NCI-H345 treated with DMSO at 0.1 percent for 48 hours (cell line): ENCODE results near the gene SMG7.
A peak's percentile ranks its signal among the peaks of the same experiment; 100 is the strongest.

ENCODE experiments used
- DNase-seq: peaks from one replicate; lab custom pipeline; 2025; ENCODE audit not compliant: unreplicated experiment; lab: John Stamatoyannopoulos, UW

SMG7 gene

GRCh38 chr1:183470147-183470960 is 1.9 kb upstream of the SMG7 start:
- DNase-seq: peak; percentile 72

- peak; percentile 75 for DNase-seq
These were observed 1.1 kb upstream of the SMG7 start for GRCh38 chr1:183470961-183471742.

DNA sequence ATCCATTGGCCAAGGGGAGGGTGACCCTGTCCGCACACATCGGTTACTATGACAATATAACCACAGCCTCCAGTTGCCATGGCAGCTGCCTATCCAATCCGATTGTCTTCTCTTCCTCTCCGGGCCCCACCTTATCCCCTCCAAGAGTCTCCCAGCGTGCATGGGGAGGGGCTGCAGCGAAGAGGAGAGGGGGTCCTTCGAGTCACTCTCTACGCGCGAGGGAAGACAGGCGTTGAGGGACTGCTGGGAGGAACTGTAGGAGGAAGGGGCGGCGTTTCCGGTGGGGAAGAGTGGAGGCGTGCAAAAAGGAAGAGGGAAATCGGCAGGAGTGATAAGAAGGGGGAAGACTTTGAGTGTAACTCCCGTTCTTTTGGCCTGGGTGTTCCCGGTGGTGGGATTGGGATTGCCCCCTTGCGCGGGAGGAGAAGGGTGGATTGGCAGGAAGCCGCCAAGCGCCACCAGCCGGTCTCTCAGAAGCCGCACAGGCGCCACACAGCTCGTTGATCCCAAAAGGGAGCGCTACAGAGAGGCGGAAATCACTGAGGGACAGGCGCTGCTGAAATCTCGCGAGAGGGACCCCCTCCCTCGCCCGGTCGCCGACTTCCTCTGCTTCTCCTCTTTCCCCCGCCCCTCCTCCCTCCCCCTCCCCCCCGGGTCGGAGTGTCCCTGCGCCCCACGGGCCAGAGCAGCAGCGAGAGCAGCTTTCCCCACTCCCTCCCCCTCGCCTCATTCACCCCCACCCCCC is 384 bp upstream of the SMG7 start:
- DNase-seq: peak; percentile 92

- no peak for DNase-seq
These were observed 878 bp downstream of the SMG7 start for GRCh38 chr1:183473217-183473536.

DNA sequence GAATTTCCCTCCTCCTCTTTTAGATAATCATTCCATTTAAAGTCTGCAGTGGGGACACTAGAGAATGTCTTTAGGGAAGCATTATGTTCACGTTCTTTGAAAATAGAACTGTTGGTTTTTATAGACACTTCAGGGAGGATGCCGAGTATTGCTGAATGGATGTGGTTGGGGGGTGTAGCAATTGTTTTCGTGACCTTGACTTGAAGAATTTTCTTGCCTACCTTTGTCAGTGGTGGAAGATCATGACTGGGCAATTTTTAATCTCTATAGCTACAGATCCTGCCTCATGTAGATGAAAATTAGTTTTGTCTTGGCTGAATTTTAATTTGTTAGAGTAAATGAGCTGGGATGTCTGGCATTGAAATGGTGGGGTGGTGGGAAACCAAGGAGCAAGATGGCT is 3.8 kb downstream of the SMG7 start:
- no peak for DNase-seq

GRCh38 chr1:183477986-183478781 is 5.9 kb downstream of the SMG7 start:
- DNase-seq: no peak

DNA sequence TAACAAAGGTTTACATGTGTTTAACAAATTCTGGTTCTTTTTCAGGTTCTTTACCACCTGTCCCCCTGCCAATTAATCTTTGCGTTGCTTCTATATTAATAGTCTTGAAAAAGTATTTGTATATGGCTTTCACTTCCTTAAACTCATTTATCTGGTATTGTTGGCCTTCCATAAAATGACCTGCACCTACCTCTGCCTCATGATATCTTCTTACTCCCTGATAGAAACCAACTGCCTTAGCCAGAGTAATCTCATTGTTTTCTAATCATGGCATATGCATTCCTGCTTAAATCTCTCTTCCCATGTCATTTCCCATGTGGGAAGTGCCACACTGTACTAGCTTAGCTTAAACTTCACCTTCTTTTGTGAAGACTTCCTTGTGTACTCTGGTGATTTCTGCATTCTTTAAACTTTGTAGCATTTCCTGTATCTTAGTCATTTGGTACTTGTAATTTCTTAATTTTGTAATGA is 8.7 kb downstream of the SMG7 start:
- DNase-seq: no peak

DNA sequence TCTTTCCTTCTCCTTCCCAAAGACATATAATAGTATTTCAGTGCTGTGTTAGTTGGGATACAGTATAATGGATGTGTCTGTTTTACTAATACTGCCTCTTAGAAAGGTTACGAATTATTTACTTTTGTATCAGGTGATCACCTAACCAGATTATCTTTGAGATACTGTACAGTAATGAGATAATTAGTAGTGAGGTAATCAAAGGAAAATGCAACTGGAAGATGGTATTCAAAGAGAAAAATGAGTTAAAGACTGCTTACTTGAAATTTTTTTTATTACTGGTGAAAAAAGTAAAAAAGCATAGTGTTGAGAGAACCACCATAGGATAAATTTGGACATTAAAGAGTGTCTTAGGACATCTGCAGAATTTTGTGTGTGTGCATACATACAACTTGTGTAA is 10.9 kb downstream of the SMG7 start:
- no peak for DNase-seq

DNA sequence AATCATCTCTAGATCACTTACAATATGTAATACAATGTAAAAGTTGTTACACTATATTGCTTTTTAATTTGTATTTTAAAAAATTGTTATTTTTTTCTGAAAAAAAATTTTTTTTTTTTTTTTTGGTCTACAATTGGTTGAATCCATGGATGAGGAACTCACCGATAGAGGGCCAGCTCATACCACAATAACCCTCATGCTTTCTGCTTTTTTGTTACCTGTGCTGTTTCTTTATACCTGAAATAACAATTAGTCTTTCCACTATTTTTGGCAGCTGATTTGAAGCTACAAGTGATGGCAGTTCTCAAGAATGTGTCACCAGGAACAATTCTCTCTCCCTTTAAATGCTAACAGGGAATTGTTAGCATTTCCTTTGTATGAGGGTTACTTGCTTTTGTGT is 12.0 kb downstream of the SMG7 start:
- DNase-seq: no peak

GRCh38 chr1:183484851-183485250 is 12.6 kb downstream of the SMG7 start:
- DNase-seq: no peak

DNA sequence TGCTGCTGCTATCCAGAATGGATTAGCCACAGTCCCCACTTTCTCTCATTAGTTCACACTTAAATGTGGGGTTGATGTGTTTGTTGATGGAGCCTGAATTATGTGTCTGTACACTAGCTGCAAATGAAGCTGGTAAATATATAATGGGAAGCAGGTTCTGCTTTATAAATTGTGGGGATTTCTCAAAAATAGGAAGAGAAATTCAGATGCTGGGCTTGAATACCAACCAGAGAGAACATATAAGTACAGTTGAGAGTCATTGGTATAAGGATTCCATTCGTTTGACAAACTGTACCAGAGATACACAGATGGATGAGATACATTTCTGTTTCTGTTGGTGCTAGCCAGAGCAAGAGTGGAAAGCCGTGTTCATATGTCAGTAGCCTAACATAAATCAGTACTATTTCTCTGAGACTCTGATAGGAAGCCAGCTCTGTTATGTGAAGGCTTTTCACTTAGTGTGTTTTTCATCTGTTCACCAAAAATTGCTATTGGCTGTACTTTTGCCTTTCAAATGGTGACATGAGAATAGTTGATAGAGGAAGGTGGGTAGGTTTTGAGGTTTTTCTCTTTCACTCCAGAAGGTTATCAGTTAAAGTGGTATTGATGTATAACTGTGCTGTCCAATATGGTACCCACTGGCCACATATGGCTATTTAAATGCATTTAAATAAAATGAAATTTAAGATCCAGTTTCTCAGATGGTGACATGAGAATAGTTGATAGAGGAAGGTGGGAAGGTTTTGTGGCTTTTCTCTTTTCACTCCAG is 15.6 kb downstream of the SMG7 start:
- DNase-seq: no peak

DNA sequence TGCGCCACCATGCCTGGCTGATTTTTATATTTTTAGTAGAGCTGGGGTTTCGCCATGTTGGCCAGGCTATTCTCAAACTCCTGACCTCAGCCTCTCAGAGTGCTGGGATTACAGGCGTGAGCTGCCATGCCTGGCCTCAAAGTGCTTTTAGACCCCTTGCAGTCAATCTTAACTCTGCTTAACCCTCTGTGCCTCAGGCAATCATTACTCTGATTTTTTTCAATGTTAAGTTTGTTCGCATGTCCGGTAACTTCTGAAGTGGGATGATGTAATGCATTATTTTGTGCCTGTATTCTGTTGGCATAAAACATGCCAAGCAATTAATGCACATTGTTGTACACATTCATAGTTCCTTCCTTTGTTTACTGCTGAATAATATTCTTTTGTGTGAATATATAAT is 18.6 kb downstream of the SMG7 start:
- DNase-seq: no peak

DNA sequence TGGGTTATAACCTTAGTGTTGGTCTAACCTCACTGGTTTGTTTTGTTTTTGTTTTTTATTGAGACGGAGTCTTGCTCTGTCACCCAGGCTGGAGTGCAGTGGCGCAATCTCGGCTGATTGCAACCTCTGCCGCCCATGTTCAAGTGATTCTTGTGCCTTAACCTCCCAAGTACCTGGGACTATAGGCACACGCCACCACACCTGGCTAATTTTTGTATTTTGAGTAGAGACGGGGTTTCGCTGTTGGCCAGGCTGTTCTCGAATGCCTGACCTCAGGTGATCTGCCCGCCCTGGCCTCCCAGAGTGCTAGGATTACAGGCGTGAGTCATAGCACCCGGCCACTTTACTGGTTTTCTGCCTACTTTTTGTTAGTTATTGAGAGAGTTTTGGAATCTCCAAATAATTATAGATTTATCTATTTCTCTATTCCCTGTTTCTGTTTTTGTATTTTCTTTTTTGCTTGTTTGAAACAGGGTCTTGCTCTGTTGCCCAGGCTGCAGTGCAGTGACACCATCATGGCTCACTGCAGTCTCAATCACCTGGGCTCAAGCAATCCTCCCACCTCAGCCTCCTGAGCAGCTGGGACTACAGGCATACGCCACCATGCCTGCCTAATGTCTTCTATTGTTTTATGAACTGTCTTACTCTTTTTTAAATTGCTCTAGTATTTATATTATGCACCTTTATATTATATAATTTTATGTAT is 21.4 kb downstream of the SMG7 start:
- DNase-seq: no peak

DNA sequence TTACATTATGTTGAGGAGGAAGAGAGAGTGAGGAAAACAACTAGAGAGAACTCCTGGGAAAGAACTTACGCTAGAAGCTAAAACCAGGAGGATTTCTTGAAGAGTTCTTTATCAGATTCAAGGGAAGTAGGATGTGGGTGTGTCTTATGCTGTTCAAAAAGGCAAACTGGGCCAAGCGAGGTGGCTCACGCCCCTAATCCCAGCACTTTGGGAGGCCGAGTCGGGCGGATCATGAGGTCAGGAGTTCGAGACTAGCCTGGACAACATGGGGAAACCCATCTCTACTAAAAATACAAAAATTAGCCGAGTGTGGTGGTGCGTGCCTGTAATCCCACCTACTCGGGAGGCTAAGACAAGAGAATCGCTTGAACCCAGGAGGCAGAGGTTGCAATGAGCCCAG is 23.1 kb downstream of the SMG7 start:
- DNase-seq: no peak

DNA sequence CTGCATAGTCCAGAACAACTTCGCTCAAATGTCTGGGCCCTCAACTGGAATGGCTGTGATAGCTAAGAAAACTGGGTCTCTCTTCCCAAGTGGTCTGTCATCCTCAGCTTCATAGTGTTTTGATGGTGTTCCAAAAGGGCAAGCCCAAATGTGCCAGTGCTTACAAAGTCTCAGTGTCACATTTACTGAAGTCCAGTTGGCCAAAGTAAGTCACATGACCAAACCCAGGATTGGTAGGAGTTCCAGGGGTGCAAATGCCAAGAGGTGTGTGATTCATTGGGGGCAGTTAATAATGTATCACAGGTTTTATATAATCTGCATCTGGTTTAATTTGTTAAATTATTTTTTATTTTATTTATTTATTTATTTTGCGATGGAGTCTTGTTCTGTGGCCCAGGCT is 24.9 kb downstream of the SMG7 start:
- DNase-seq: no peak

DNA sequence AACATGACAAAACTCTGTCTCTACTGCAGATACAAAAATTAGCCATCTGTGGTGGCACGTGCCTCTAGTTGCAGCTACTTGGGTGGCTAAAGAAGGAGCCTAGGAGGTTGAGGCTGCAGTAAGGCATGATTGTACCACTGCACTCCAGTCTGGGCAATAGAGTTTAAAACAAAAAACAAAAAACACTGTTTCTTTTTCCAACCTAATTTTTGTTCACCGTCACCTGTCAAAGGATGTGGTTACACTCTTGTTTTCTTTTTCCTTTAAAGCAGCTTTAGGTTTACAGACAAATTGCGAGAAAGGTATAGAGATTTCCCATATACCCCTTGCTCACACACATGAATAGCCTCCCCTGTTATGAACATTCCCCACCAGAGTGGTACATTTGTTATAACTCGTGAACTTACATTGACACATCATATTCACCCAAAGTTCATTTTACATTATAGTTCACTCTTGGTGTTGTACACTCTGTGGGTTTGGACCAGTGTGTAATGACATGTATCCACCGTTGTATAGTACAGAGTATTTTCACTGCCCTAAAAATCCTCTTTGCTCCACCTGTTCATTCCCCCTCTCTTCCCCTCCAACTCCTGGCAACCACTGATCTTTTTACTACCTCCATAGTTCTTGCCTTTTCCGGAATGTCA is 26.2 kb downstream of the SMG7 start:
- no peak for DNase-seq

- no peak for DNase-seq
These were observed 33.3 kb downstream of the SMG7 start for GRCh38 chr1:183505454-183506089.

- no peak for DNase-seq
These were observed 34.3 kb downstream of the SMG7 start for GRCh38 chr1:183506561-183506960.

GRCh38 chr1:183508694-183509093 is 36.4 kb downstream of the SMG7 start:
- DNase-seq: no peak
